ENCODE results near the gene NF2.

NF2 gene

GRCh38 chr22:29704528-29705285 is 101.3 kb downstream of the NF2 start:
- Mint-ChIP-seq H3K36me3 (ENCODE audit: low read depth) (no peaks in the 10 kb centered on the region), H3K9me3 (no peaks in the 10 kb centered on the region), H3K27ac (no peak overlapping the region), H3K27me3 (peaks cover 6% of the 10 kb centered on the region), H3K4me1 (peaks cover 11% of the 10 kb centered on the region), H3K4me3 (no peak overlapping the region)
- ATAC-seq: no peak
- no peak for DNase-seq

GRCh38 chr22:29705651-29706050 is 102.2 kb downstream of the NF2 start:
- Mint-ChIP-seq H3K4me3 (no peak overlapping the region), H3K4me1 (peaks cover 9% of the 10 kb centered on the region), H3K9me3 (no peaks in the 10 kb centered on the region), H3K27ac (no peak overlapping the region), H3K36me3 (ENCODE audit: low read depth) (no peaks in the 10 kb centered on the region), H3K27me3 (peaks cover 6% of the 10 kb centered on the region)
- DNase-seq: no peak
- ATAC-seq: no peak

GRCh38 chr22:29706486-29706885 is 103.1 kb downstream of the NF2 start:
- DNase-seq: no peak
- Mint-ChIP-seq H3K27ac (no peak overlapping the region), H3K4me3 (no peak overlapping the region), H3K27me3 (peaks cover 6% of the 10 kb centered on the region), H3K9me3 (no peaks in the 10 kb centered on the region), H3K36me3 (ENCODE audit: low read depth) (no peaks in the 10 kb centered on the region), H3K4me1 (peaks cover 2% of the 10 kb centered on the region)
- ATAC-seq: no peak

- Mint-ChIP-seq H3K27me3 (peaks cover 6% of the 10 kb centered on the region), H3K9me3 (no peaks in the 10 kb centered on the region), H3K27ac (no peak overlapping the region), H3K4me1 (peaks cover 2% of the 10 kb centered on the region), H3K4me3 (no peak overlapping the region), H3K36me3 (ENCODE audit: low read depth) (no peaks in the 10 kb centered on the region)
- DNase-seq: no peak
- ATAC-seq: no peak
Observed at GRCh38 chr22:29707010-29707409, 103.6 kb downstream of the NF2 start.

GRCh38 chr22:29707471-29707870 is 104.0 kb downstream of the NF2 start:
- no peak overlapping the region for H3K4me3 Mint-ChIP-seq

GRCh38 chr22:29710193-29710592 is 106.8 kb downstream of the NF2 start:
- H3K27me3 Mint-ChIP-seq: peaks cover 3% of the 10 kb centered on the region
- no peaks in the 10 kb centered on the region for H3K4me1 Mint-ChIP-seq
- H3K36me3 Mint-ChIP-seq (ENCODE audit: low read depth): no peaks in the 10 kb centered on the region
- no peak overlapping the region for H3K27ac Mint-ChIP-seq
- H3K9me3 Mint-ChIP-seq: no peaks in the 10 kb centered on the region
- DNase-seq (no peak), ATAC-seq (no peak)
- no peak overlapping the region for H3K4me3 Mint-ChIP-seq

More at GRCh38 chr22:29707471-29707870, 104.0 kb downstream of the NF2 start:
- ATAC-seq: no peak
- Mint-ChIP-seq H3K36me3 (ENCODE audit: low read depth) (no peaks in the 10 kb centered on the region), H3K4me1 (peaks cover 2% of the 10 kb centered on the region), H3K27me3 (peaks cover 6% of the 10 kb centered on the region), H3K27ac (no peak overlapping the region), H3K9me3 (no peaks in the 10 kb centered on the region)
- DNase-seq: no peak

- Mint-ChIP-seq H3K4me1 (no peaks in the 10 kb centered on the region), H3K9me3 (no peaks in the 10 kb centered on the region), H3K4me3 (no peak overlapping the region), H3K27me3 (peaks cover 3% of the 10 kb centered on the region), H3K36me3 (ENCODE audit: low read depth) (no peaks in the 10 kb centered on the region), H3K27ac (no peak overlapping the region)
- DNase-seq: no peak
- no peak for ATAC-seq
Observed at GRCh38 chr22:29710922-29711593, 107.6 kb downstream of the NF2 start.

GRCh38 chr22:29712119-29712518 is 108.7 kb downstream of the NF2 start:
- DNase-seq (no peak), ATAC-seq (no peak)
- H3K27me3 Mint-ChIP-seq: peaks cover 9% of the 10 kb centered on the region
- H3K4me1 Mint-ChIP-seq: no peaks in the 10 kb centered on the region
- no peaks in the 10 kb centered on the region for H3K36me3 Mint-ChIP-seq (ENCODE audit: low read depth)
- H3K9me3 Mint-ChIP-seq: no peaks in the 10 kb centered on the region
- H3K27ac Mint-ChIP-seq: no peak overlapping the region
- no peak overlapping the region for H3K4me3 Mint-ChIP-seq

- Mint-ChIP-seq H3K36me3 (ENCODE audit: low read depth) (no peaks in the 10 kb centered on the region), H3K9me3 (no peaks in the 10 kb centered on the region), H3K27ac (no peak overlapping the region), H3K4me3 (no peak overlapping the region), H3K4me1 (no peaks in the 10 kb centered on the region), H3K27me3 (peaks cover 20% of the 10 kb centered on the region)
- ATAC-seq (no peak), DNase-seq (no peak)
Observed at GRCh38 chr22:29713156-29713727, 109.8 kb downstream of the NF2 start.

- Mint-ChIP-seq H3K27me3 (peaks cover 34% of the 10 kb centered on the region), H3K4me3 (no peak overlapping the region), H3K27ac (no peak overlapping the region), H3K36me3 (ENCODE audit: low read depth) (no peaks in the 10 kb centered on the region), H3K9me3 (no peaks in the 10 kb centered on the region), H3K4me1 (no peaks in the 10 kb centered on the region)
- ATAC-seq (no peak), DNase-seq (no peak)
Observed at GRCh38 chr22:29715240-29715639, 111.8 kb downstream of the NF2 start.

GRCh38 chr22:29715705-29716104 is 112.3 kb downstream of the NF2 start:
- H3K27ac Mint-ChIP-seq: no peak overlapping the region
- H3K36me3 Mint-ChIP-seq (ENCODE audit: low read depth): no peaks in the 10 kb centered on the region
- no peaks in the 10 kb centered on the region for H3K4me1 Mint-ChIP-seq
- ATAC-seq (no peak), DNase-seq (no peak)
- no peaks in the 10 kb centered on the region for H3K9me3 Mint-ChIP-seq
- no peak overlapping the region for H3K4me3 Mint-ChIP-seq
- H3K27me3 Mint-ChIP-seq: peaks cover 35% of the 10 kb centered on the region

- peak; percentile 36 for DNase-seq
Observed at GRCh38 chr22:29716814-29717545, 113.5 kb downstream of the NF2 start.

GRCh38 chr22:29717789-29718188 is 114.4 kb downstream of the NF2 start:
- Mint-ChIP-seq H3K27me3 (peaks cover 43% of the 10 kb centered on the region), H3K4me1 (peaks cover 2% of the 10 kb centered on the region), H3K27ac (no peak overlapping the region), H3K36me3 (ENCODE audit: low read depth) (no peaks in the 10 kb centered on the region), H3K4me3 (no peak overlapping the region), H3K9me3 (no peaks in the 10 kb centered on the region)
- DNase-seq: no peak
- no peak for ATAC-seq

More at GRCh38 chr22:29716814-29717545, 113.5 kb downstream of the NF2 start:
- H3K36me3 Mint-ChIP-seq (ENCODE audit: low read depth): no peaks in the 10 kb centered on the region
- no peak for ATAC-seq
- no peak overlapping the region for H3K27ac Mint-ChIP-seq
- H3K9me3 Mint-ChIP-seq: no peaks in the 10 kb centered on the region
- no peak overlapping the region for H3K4me3 Mint-ChIP-seq
- peaks cover 2% of the 10 kb centered on the region for H3K4me1 Mint-ChIP-seq
- H3K27me3 Mint-ChIP-seq: peaks cover 43% of the 10 kb centered on the region

- H3K4me1 Mint-ChIP-seq: peaks cover 2% of the 10 kb centered on the region
- H3K36me3 Mint-ChIP-seq (ENCODE audit: low read depth): no peaks in the 10 kb centered on the region
- no peak overlapping the region for H3K4me3 Mint-ChIP-seq
- H3K27ac Mint-ChIP-seq: no peak overlapping the region
- ATAC-seq (no peak), DNase-seq (no peak)
- no peaks in the 10 kb centered on the region for H3K9me3 Mint-ChIP-seq
- H3K27me3 Mint-ChIP-seq: peaks cover 46% of the 10 kb centered on the region
Observed at GRCh38 chr22:29718949-29719898, 115.8 kb downstream of the NF2 start.
